HEK293 (cell line): Measurements from ENCODE around the gene SLC25A45.

ENCODE experiments used
- CTCF ChIA-PET: fragments of 350-600 bp; formaldehyde crosslinking; extraction: SDS; loops from one replicate; lab custom pipeline; 2021; ENCODE audit warnings: antibody characterized with exemption; lab: Yijun Ruan, JAX
- POLR2A ChIA-PET: fragments of 300-600 bp; formaldehyde crosslinking; extraction: SDS; loops from one replicate; lab custom pipeline; 2020; ENCODE audit warnings: antibody characterized with exemption, inconsistent platforms; lab: Yijun Ruan, JAX
- H3K27ac ChIP-seq: fragments of 200-500 bp; sonication (Bioruptor generic); 2 replicates; pipeline ENCODE4 v1.5.1; 2014; ENCODE audit warnings: low read depth, low read length, control low read depth, inconsistent platforms; ENCODE audit errors: extremely low read depth
- H3K36me3 ChIP-seq, 2 experiments: fragments of 200-500 bp in 1 of 2; sonication (Bioruptor generic) in 1 of 2; 1 replicate in 1 of 2; 2 replicates in 1 of 2; pipeline ENCODE4 v1.5.1; 2014 to 2017; ENCODE audit warnings: inconsistent platforms in 2 of 2, low read length in 2 of 2; ENCODE audit not compliant: control insufficient read depth in 2 of 2, insufficient read depth in 1 of 2
- H3K4me1 ChIP-seq: fragments of 200-500 bp; sonication (Bioruptor generic); 2 replicates; pipeline ENCODE4 v1.5.1; 2014; ENCODE audit warnings: mild to moderate bottlenecking, low read length, inconsistent platforms; ENCODE audit not compliant: control insufficient read depth, insufficient read depth
- H3K4me3 ChIP-seq: 2 replicates; pipeline ENCODE4 v1.5.1; 2011; ENCODE audit warnings: low read depth, mild to moderate bottlenecking, control low read depth, low read length, moderate library complexity
- H3K9me3 ChIP-seq: fragments of 200-500 bp; sonication (Bioruptor generic); 2 replicates; pipeline ENCODE4 v1.5.1; 2014; ENCODE audit warnings: low read depth, low read length, inconsistent platforms; ENCODE audit not compliant: control insufficient read depth, insufficient read depth
- FEZF1 ChIP-seq: fragments of 450-650 bp; formaldehyde crosslinking; IDR thresholded peaks from 2 replicates; pipeline ENCODE4 v1.5.1; 2016; ENCODE audit warnings: missing biosample characterization, missing genetic modification characterization
- GLIS1 ChIP-seq: fragments of 450-650 bp; formaldehyde crosslinking; IDR thresholded peaks from 2 replicates; pipeline ENCODE4 v1.5.1; 2016; ENCODE audit warnings: missing biosample characterization, missing genetic modification characterization
- KLF8 ChIP-seq: fragments of 450-650 bp; formaldehyde crosslinking; IDR thresholded peaks from 2 replicates; pipeline ENCODE4 v1.5.1; 2016; ENCODE audit warnings: missing biosample characterization, missing genetic modification characterization
- KLF9 ChIP-seq: fragments of 450-650 bp; formaldehyde crosslinking; IDR thresholded peaks from 2 replicates; pipeline ENCODE4 v1.5.1; 2016; ENCODE audit warnings: missing biosample characterization, missing genetic modification characterization, low read depth
- SP2 ChIP-seq: fragments of 450-650 bp; formaldehyde crosslinking; IDR thresholded peaks from 2 replicates; pipeline ENCODE4 v1.5.1; 2016; ENCODE audit warnings: missing biosample characterization, missing genetic modification characterization
- SP7 ChIP-seq: fragments of 450-650 bp; formaldehyde crosslinking; IDR thresholded peaks from 2 replicates; pipeline ENCODE4 v1.5.1; 2016; ENCODE audit warnings: missing biosample characterization, missing genetic modification characterization
- TSHZ1 ChIP-seq: fragments of 450-650 bp; formaldehyde crosslinking; IDR thresholded peaks from 2 replicates; pipeline ENCODE4 v1.5.1; 2016; ENCODE audit warnings: missing biosample characterization, missing genetic modification characterization, borderline replicate concordance
- ZBTB1 ChIP-seq: fragments of 450-650 bp; formaldehyde crosslinking; IDR thresholded peaks from 2 replicates; pipeline ENCODE4 v1.5.1; 2016; ENCODE audit warnings: missing biosample characterization, missing genetic modification characterization
- ZBTB20 ChIP-seq: fragments of 450-650 bp; formaldehyde crosslinking; IDR thresholded peaks from 2 replicates; pipeline ENCODE4 v1.5.1; 2016; ENCODE audit warnings: missing biosample characterization, missing genetic modification characterization
- ZBTB48 ChIP-seq: fragments of 450-650 bp; formaldehyde crosslinking; IDR thresholded peaks from 2 replicates; pipeline ENCODE4 v1.5.1; 2016; ENCODE audit warnings: missing biosample characterization, missing genetic modification characterization
- ZBTB8A ChIP-seq: fragments of 450-650 bp; formaldehyde crosslinking; IDR thresholded peaks from 2 replicates; pipeline ENCODE4 v1.5.1; 2016; ENCODE audit warnings: missing biosample characterization, missing genetic modification characterization
- ZIC2 ChIP-seq: fragments of 450-650 bp; formaldehyde crosslinking; IDR thresholded peaks from 2 replicates; pipeline ENCODE4 v1.5.1; 2016; ENCODE audit warnings: missing biosample characterization, missing genetic modification characterization
- ZNF10 ChIP-seq: fragments of 450-650 bp; formaldehyde crosslinking; IDR thresholded peaks from 2 replicates; pipeline ENCODE4 v1.5.1; 2017; ENCODE audit warnings: missing biosample characterization, missing genetic modification characterization
- ZNF174 ChIP-seq: fragments of 450-650 bp; formaldehyde crosslinking; IDR thresholded peaks from 2 replicates; pipeline ENCODE4 v1.5.0; 2017; ENCODE audit warnings: missing biosample characterization, mild to moderate bottlenecking, missing genetic modification characterization
- ZNF184 ChIP-seq: fragments of 450-650 bp; IDR thresholded peaks from 2 replicates; pipeline ENCODE4 v1.5.1; 2018; ENCODE audit warnings: missing biosample characterization, mild to moderate bottlenecking, missing genetic modification characterization
- ZNF510 ChIP-seq: fragments of 450-650 bp; formaldehyde crosslinking; IDR thresholded peaks from 2 replicates; pipeline ENCODE4 v1.5.1; 2018; ENCODE audit warnings: mild to moderate bottlenecking, missing genetic modification characterization, missing biosample characterization; ENCODE audit not compliant: insufficient replicate concordance
- ZNF555 ChIP-seq: fragments of 450-650 bp; formaldehyde crosslinking; conservative IDR thresholded peaks from 2 replicates; pipeline ENCODE4 v1.5.1; 2017; ENCODE audit warnings: missing biosample characterization, mild to moderate bottlenecking, missing genetic modification characterization, inconsistent platforms
- ZNF76 ChIP-seq: fragments of 450-650 bp; formaldehyde crosslinking; IDR thresholded peaks from 2 replicates; pipeline ENCODE4; 2016; ENCODE audit warnings: low read depth, missing biosample characterization, missing genetic modification characterization, borderline replicate concordance
- ZSCAN30 ChIP-seq: fragments of 450-650 bp; IDR thresholded peaks from 2 replicates; pipeline ENCODE4 v1.5.1; 2018; ENCODE audit warnings: missing biosample characterization, mild to moderate bottlenecking, missing genetic modification characterization, moderate library complexity
- TF ChIP-seq, protein P1 (sequence below): fragments of 450-650 bp; formaldehyde crosslinking; optimal IDR thresholded peaks from 2 replicates; pipeline ENCODE3; 2016; ENCODE audit warnings: missing biosample characterization, mild to moderate bottlenecking, missing genetic modification characterization
- TF ChIP-seq, protein P2 (sequence below): fragments of 450-650 bp; formaldehyde crosslinking; IDR thresholded peaks from 2 replicates; pipeline ENCODE4 v1.5.1; 2016; ENCODE audit warnings: missing biosample characterization, missing genetic modification characterization
- TF ChIP-seq, protein P3 (sequence below): fragments of 450-650 bp; formaldehyde crosslinking; conservative IDR thresholded peaks from 2 replicates; pipeline ENCODE4 v1.5.1; 2016; ENCODE audit warnings: low read depth, missing biosample characterization, missing genetic modification characterization
- TF ChIP-seq, protein P4 (sequence below): fragments of 450-650 bp; formaldehyde crosslinking; IDR thresholded peaks from 2 replicates; pipeline ENCODE4 v1.5.1; 2017; ENCODE audit warnings: missing biosample characterization, missing genetic modification characterization

SLC25A45 gene

DNA sequence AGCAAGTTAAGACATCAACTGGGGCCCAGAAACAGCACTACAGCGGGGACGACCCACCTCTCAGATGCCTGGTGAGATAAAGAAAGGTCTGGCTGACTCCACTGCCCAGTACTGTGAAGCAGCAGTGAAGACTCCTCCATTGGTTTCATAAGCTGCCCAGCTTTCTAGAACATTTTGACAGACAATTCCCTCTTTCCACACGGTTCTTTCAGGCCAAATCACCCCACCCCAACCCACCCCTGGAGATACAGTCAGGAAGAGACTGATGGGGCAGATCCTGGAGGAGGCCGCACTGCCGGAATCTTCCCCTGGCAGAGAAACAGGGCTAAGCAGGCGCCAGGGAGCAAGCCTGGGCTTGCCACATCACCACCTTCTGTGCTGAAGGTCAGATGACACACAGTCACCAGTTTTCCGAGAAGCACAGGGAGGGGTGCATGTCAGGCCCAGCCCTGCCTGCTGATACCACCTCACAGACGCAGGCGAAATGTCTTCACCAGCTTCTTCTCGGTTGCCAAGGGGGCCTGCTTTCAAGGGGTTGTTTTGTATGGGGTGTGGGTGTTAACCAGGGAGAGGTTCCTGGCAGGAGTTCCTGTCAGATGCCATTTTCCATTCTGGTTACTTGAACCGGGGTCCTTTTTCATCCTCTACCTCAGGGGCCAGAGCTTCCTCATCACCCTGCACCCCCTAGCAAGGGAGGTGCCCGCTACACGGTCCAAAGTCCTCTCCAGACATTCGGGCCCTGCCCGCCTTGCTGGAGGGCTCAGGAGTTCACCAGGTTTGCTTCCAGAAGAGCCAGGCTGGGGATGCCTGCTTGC is 38.7 kb upstream of the SLC25A45 start:
- peak overlapping the region; percentile 98 for H3K27ac ChIP-seq
- peaks cover 0 to 34% of the 10 kb centered on the region in 2 experiments; a peak in 1 of 3 replicates for H3K36me3 ChIP-seq
- ChIA-PET CTCF (interaction anchor here (0.7 to 1.0 kb wide), 2 partner anchors 79 to 85 kb away, joined by 3 read pairs; no protein-coding TSS in a partner anchor), POLR2A (interaction anchor here (0.9 to 16.9 kb wide), 15 partner anchors 9 to 159 kb away, joined by 3 to 1129 read pairs (median 13); partner anchors contain the start of genes FAM89B, MALAT1, POLA2 and SLC25A45)
- H3K4me1 ChIP-seq: peaks cover 6% of the 10 kb centered on the region
- peak overlapping the region; percentile 70 for H3K4me3 ChIP-seq
- H3K9me3 ChIP-seq: no peaks in the 10 kb centered on the region
- TF ChIP-seq ZBTB48 (peak; percentile 74), ZBTB20 (peak; percentile 68; the same call in 1 of the 2 replicates), ZIC2 (peak; percentile 89), ZNF76 (tag by site-specific recombination) (peak; percentile 58; the same call in 1 of the 2 replicates), ZNF555 (tag by site-specific recombination) (no peak), ZSCAN30 (tag by site-specific recombination) (peak; percentile 85), ZNF10 (tag by site-specific recombination) (peak; percentile 87), FEZF1 (tag by site-specific recombination) (peak; percentile 53; the same call in 1 of the 2 replicates), ZNF510 (tag by site-specific recombination) (no peak), TSHZ1 (tag by site-specific recombination) (peak; percentile 90), ZNF184 (tag by site-specific recombination) (no peak), ZBTB1 (tag by site-specific recombination) (no peak), ZBTB8A (tag by site-specific recombination) (peak; percentile 92), KLF8 (tag by site-specific recombination) (peak; percentile 97), GLIS1 (tag by site-specific recombination) (peak; percentile 93), SP7 (tag by site-specific recombination) (peak; percentile 80), KLF9 (tag by site-specific recombination) (peak; percentile 41; the same call in 1 of the 2 replicates), ZNF174 (no peak), SP2 (tag by site-specific recombination) (peak; percentile 61)
- TF ChIP-seq, protein P1, sequence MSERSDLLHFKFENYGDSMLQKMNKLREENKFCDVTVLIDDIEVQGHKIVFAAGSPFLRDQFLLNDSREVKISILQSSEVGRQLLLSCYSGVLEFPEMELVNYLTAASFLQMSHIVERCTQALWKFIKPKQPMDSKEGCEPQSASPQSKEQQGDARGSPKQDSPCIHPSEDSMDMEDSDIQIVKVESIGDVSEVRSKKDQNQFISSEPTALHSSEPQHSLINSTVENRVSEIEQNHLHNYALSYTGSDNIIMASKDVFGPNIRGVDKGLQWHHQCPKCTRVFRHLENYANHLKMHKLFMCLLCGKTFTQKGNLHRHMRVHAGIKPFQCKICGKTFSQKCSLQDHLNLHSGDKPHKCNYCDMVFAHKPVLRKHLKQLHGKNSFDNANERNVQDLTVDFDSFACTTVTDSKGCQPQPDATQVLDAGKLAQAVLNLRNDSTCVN (tag by site-specific recombination): no peak
- TF ChIP-seq, protein P2, sequence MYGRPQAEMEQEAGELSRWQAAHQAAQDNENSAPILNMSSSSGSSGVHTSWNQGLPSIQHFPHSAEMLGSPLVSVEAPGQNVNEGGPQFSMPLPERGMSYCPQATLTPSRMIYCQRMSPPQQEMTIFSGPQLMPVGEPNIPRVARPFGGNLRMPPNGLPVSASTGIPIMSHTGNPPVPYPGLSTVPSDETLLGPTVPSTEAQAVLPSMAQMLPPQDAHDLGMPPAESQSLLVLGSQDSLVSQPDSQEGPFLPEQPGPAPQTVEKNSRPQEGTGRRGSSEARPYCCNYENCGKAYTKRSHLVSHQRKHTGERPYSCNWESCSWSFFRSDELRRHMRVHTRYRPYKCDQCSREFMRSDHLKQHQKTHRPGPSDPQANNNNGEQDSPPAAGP (tag by site-specific recombination): peak; percentile 98
- TF ChIP-seq, protein P3, sequence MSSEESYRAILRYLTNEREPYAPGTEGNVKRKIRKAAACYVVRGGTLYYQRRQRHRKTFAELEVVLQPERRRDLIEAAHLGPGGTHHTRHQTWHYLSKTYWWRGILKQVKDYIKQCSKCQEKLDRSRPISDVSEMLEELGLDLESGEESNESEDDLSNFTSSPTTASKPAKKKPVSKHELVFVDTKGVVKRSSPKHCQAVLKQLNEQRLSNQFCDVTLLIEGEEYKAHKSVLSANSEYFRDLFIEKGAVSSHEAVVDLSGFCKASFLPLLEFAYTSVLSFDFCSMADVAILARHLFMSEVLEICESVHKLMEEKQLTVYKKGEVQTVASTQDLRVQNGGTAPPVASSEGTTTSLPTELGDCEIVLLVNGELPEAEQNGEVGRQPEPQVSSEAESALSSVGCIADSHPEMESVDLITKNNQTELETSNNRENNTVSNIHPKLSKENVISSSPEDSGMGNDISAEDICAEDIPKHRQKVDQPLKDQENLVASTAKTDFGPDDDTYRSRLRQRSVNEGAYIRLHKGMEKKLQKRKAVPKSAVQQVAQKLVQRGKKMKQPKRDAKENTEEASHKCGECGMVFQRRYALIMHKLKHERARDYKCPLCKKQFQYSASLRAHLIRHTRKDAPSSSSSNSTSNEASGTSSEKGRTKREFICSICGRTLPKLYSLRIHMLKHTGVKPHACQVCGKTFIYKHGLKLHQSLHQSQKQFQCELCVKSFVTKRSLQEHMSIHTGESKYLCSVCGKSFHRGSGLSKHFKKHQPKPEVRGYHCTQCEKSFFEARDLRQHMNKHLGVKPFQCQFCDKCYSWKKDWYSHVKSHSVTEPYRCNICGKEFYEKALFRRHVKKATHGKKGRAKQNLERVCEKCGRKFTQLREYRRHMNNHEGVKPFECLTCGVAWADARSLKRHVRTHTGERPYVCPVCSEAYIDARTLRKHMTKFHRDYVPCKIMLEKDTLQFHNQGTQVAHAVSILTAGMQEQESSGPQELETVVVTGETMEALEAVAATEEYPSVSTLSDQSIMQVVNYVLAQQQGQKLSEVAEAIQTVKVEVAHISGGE (tag by site-specific recombination): 0 out of 2 replicates have a peak, but pooled peaks have one; percentile 16
- TF ChIP-seq, protein P4, sequence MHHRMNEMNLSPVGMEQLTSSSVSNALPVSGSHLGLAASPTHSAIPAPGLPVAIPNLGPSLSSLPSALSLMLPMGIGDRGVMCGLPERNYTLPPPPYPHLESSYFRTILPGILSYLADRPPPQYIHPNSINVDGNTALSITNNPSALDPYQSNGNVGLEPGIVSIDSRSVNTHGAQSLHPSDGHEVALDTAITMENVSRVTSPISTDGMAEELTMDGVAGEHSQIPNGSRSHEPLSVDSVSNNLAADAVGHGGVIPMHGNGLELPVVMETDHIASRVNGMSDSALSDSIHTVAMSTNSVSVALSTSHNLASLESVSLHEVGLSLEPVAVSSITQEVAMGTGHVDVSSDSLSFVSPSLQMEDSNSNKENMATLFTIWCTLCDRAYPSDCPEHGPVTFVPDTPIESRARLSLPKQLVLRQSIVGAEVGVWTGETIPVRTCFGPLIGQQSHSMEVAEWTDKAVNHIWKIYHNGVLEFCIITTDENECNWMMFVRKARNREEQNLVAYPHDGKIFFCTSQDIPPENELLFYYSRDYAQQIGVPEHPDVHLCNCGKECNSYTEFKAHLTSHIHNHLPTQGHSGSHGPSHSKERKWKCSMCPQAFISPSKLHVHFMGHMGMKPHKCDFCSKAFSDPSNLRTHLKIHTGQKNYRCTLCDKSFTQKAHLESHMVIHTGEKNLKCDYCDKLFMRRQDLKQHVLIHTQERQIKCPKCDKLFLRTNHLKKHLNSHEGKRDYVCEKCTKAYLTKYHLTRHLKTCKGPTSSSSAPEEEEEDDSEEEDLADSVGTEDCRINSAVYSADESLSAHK (tag by site-specific recombination): 0 out of 2 replicates have a peak, but pooled peaks have one; percentile 42
